DMS 273 (cell line): ENCODE data around the gene CLDND1.
"Not testable (repeated sequence)": the region's sequence is repeated elsewhere in the genome, so short reads cannot be mapped to it uniquely, and the experiment has no call there.

ENCODE experiments used
- DNase-seq: peaks from one replicate; lab custom pipeline; 2025; ENCODE audit not compliant: unreplicated experiment; lab: John Stamatoyannopoulos, UW

Gene CLDND1

DNA sequence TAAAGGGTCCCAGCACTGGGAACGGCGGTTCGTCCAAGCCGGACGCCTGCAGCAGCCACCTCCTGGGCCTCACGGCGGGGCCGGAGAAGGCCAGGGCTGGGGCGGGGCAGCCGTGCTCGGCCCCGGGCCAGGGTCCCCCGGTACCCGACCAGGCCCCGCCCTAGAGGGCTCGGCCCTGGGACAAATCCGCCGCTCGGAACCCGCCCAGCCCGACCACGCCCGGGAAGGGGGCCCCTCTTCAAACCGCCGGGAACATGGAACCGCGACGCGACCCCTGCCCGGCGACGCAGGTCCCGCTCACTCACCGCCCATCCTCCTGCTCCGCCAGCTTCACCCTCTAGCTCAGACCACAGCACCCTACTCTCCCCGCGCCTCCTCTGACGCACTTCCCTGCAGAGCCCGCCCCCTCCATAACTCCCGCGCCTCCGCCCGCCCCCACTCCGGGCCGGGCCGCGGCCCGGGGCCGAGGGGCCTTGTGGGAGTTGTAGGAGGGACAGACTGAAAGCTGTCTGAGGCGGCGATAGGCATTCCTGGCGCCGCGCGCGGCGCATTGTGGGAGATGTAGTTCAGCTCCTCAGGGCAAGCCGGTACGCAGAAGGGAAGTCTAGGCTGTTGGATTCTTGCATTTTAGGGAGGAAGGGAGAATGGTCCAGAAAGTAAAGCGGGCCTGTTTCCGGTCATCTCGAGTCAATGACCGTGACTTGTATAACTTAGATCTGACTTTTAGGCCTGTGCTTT, at the start of gene CLDND1:
Gene CLDND1, minus strand, starts transcription at position 359 of the 738 bp plus-strand sequence. CDS start 1,478 bp downstream, outside the sequence.
- DNase-seq, result peak; percentile 100

DNA sequence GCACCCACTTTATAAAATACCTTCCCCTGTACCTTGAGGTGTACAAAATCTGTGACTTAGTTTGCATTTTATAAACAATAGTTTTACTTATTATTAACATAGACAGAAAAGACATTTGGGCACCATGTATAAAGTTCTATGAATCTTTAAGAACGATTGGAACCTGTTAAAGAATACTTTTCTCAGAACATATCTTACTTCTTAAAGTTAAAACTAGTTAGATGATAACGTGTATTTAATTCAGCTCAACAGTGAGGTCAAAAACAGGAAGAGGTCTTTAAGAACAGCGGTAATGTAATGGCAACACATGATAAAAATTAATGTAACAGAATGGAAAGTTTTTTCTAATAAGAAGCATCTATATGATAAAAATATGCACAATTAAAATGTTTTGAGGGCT, 45.7 kb upstream of the CLDND1 start:
- no peak for DNase-seq

DNA sequence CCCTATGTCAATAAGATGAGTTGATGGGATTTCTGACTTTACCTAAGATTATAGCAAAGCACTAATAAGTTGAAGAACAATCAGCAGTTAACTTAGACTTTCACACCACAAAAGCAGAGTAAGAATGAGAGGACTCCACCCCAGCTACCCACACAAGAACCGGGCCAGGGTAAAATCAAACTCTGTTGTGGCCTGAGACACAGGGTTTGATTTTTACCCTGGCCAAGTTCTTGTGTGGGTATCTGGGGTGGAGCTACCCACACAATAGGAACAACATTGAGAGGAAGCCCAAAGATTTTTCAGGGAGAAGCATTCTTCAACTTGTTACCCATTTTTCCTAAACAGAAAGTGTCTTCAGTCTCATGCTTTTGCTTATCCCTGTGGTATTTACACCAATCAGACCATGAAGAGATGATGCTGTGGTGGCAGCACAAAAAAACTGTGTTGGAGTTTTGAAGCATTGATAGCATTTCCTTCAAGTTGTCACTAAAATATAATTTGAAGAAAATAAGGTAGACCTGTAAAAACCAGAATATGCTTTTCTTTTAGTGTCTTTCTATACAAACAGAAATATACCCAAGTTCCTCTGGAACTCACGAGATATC, 45.1 kb upstream of the CLDND1 start:
- DNase-seq, result no peak

DNA sequence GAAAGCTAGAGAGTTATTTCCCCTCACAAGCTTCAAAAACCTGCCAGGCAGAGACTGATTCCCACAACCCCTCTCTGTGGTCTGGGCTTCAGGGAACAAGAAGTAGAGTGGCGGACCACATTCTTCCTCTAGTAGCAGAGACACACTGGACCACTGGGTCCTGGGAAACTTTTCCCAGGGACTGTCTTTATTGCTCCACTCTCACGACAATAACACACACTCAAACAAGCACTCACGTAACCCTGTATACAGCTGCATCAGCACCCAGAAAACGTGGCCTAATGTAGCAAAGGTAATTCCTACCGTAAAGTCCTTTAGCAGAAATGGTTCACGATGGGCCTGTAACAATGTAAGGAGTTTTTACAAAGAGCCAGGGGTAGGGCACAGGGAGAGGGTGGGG, 43.1 kb upstream of the CLDND1 start:
- no peak for DNase-seq

DNA sequence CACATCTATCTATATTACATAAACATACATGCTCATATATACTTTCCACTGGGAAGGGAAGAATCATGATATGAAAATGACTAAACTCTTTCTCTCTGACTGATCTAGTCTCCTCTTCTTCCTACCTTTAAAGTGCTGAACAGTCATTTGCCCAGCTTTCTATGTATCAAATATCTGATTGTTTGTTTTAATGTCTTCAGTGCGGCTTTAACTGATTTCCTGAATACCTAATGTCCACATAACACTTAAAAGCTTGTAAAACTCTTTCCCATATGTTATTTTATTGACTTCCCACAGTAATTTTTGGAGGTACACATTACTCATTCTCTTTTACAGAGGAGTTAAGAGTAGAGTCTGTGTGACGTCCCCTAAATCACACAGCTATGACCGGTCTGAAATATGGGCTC, 42.5 kb upstream of the CLDND1 start:
- DNase-seq, result peak; percentile 23

DNA sequence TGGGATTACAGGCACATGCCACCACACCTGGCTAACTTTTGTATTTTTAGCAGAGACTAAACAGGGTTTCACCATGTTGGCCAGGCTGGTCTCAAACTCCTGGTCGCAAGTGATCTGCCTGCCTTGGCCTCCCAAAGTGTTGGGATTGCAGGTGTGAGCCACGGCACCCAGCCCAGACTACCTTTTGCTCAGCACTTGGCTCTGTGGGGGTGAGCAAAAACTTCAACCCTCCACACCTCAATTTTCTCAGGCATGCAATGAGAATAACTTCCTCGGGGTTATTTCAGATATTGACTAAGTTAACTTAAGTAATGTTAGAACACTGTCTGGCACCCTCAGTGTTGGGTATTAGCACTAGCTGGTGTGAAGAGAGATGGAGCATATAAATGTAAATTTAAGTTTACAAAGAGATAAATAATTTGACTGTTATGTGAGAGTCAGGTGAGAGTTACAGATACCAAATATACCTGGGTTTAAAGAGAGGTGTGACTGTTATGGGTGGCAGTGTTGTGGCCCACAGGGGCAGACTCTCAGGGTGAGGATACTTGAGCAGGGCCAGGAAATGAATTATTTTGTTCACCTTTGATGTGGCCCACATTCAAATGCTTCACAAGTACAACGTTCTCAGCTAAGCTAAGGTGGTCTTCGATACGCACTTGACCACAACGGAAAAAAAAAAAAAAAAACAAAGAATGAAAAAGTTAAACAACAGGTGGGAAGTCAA, 41.7 kb upstream of the CLDND1 start:
- DNase-seq, result no peak

DNA sequence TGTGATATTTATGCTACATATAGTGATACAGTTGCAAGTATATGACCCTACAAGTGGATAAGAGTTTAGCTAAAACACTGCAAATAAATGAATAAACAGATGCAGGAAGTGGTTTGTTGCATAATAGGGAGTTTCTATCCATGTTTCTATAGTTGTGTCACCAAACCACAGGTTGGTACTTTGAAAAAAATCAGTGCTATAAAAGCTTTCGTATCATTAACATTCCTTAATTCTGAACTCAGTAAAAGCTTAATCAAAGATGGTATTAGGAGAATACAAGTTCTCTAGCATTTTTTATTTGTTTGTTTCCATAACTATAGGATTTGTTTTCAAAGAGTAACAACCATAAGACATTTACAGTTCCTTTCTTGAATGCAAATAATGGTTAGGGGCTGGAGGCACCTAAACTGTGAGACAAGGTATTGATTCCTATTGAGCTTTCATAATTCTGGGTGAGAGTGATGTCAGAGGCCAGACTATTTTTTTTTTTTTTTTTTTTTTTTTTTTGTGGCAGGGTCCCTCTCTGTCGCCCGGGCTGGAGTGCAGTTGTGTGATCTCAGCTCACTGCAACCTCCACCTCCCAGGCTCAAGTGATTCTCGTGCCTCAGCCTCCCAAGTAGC, 41.1 kb upstream of the CLDND1 start:
- no peak for DNase-seq

DNA sequence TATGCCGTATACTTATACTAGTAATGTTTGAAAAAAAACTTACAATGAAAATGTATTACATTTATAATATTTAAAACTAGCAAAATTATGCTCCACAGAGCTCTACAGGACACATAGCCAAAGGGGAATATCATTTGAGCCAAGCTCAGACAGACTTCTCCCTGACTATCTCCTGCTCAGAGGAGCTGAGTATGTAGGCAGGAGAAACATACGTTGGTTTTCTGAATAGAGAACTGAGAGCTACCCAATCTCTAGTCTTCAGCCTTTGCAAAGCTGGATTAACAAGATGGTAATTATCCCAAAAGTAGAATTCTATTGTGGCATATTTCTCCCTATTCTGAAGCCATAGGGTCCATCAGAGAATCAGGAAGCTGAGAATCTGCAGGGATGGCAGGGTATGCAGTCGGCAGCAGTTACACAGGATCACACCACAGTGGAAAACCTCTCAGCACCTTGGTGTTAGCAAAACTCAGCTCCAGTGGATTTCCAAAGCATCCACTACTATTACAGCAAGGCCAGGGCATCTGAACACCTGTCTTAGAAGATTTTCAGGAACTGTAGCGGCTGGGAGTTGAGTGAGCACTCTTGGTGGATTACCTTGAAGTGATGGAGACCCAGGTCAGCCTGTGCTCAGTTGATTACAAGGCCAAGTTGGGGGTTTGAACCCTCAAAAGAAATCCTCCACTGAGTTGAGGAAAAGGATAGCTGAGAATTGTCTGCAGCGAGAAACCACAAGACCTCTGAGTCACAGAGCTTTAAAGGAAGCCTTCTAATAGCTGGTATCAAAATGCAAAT, 39.2 kb upstream of the CLDND1 start:
- DNase-seq, result no peak

DNA sequence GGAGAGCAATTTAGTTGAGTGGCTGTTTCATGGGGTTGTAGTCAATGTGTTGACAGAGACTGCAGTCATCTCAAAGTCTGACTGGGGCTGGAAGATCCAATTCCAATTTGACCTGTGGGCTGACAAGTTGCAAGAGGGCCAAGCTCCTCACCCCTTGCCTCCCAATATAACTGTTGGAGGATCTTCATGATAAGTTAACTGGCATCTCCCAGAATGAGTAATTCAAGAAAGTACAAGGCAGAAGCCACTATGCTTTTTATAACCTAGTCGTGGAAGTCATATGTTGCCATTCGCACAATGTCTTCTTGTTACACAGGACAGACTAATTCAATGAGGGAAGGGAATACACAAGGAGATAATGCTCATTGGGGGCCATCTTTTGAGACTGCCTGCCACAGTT, 38.2 kb upstream of the CLDND1 start:
- no peak for DNase-seq

DNA sequence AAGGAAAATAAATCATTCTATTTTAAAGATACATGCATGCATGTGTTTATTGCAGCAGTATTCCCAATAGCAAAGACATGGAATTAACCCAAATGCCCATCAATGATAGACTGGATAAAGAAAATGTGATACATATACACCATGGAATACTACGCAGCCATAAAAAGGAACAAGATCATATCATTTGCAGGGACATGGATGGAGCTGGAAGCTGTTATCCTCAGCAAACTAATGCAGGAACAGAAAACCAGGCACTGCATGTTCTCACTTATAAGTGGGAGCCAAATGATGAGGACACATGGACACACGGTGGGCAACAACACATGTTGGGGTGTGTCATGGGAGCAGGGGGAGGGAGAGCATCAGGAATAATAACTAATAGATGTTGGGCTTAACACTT, 37.1 kb upstream of the CLDND1 start:
- DNase-seq, result not testable (repeated sequence)

DNA sequence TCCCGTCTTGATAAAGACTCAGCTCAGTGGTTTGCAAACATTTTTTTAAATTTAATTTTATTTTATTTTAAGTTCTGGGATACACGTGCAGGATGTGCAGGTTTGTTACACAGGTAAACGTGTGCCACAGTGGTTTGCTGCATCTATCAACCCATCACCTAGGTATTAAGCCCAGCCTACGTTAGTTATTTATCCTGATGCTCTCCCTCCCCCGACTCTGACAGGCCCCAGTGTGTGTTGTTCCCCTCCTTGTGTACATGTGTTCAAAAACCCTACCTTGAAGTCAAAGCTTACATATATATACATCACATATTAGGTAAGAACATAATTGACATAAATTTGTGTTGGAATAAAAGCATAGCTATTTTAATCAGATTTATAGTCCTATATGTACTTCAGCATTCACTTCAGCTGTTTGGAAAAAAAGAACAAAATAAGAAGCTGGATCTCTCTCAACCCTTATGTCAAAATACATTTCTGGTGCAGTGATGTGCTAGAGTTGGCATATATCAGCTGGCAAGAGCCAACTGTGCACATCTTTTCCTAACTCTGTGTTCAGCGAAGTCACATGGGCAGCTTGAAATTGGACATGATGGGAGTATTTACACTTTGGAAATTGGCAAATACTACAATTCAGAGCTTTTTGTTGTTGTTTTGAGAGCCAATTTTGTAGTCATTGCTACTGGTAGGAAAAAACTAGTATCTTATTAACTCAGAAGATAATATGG, 35.6 kb upstream of the CLDND1 start:
- no peak for DNase-seq

DNA sequence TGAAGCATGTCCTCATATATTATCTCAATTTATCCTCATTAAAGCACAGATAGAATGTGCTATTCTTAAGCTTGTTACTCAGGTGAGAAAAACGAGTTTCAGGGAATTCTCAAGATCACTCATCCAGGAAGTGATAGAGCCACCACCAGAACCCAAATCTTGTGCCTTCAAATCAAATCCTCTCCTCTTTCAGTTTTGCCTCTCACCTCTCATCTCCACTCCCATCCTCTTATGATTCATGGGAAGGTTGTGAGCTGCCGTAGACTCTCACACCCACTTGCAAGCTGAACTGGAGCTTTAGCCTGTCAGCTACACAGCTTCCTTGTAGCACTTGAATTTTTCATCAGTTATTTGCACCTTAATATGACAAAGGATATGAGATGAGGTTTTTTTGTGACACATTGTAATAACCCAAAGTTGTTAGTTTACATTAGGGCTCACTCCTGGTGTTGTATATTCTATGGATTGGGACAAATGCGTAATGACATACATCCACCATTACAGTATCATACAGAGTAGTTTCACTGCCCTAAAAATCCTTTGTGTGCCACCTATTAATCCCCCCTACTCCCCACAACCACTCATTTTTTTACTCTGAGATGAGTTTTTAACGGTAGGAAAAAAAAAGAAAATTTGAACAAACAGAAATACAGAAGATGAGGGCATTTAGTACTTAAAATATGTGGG, 34.8 kb upstream of the CLDND1 start:
- DNase-seq, result no peak

DNA sequence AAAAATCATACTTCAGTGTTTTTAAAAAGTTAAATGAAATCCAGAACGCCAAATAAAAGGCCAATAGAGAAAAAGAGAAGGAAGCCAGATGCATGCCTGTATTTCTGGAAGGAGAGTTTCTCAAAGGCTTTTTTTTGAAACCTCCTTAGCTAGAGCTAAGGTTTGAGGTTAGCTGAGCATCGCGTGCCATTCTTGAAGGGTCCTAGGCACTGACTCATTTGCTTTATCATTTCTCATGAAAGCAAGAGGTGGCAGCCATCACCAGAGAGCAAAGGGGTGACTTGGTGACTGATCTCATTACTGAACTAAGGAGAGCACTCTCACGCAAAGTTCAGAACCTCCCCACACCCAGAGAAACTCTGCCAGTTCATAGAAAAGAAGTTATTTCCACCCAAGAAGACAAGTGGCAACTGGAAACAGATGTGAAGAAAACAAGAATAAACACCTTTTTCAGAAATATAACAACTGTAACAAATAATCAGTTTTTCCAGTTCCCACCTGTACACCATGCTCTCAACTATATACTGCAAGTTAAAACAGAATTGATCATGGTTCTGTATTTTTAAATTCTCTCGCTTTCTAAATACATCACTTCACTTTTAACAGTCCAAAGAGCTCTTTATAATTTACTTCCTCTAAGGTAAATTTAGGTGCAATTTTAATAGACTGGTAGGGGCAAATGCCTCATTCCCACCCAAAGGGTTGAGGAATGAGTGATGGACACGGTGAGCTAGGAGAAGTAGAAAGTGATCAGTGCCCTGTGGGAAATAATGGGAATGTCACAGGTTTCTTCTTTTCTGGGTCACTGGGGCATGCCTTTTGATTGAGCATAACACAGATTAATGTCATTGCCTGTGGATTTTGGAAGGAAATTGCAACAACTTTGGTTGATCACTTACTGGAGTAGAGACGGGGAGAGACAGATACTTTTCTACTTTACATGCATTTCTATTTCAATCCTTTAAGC, 33.7 kb upstream of the CLDND1 start:
- DNase-seq, result no peak

DNA sequence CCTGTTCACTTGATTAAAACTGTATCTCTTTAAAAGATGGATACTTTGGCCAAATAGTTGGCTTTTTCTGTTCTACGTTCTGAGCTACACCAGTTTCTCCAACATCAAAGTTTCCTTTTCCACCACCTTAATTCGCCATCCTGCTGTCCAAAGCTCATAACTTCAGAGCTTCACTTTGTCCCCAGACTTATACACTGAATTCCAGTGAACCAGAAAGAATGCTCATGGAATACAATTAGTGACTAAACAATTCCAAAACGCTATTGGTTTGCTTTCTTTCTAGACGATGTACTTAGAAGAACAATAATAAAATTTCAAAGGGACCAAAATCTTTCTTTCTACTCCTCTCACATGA, 32.3 kb upstream of the CLDND1 start:
- no peak for DNase-seq

DNA sequence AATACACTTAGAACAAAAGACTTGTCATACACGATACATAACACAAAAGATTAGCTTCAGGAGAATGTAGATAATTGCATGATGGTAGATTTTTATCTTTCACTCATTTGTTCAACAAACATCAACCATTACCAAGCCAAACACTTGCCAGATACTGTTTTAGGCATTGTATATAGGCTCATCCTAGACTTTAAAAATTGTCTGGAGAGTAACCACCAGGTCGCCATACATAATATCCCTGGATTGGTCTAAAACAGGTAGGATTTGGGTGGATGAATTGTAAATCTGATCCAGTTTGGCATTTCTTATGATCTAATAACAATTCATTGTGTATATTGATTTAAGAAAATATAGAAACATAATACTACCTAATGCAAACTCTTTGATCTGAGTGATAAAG, 31.9 kb upstream of the CLDND1 start:
- no peak for DNase-seq

DNA sequence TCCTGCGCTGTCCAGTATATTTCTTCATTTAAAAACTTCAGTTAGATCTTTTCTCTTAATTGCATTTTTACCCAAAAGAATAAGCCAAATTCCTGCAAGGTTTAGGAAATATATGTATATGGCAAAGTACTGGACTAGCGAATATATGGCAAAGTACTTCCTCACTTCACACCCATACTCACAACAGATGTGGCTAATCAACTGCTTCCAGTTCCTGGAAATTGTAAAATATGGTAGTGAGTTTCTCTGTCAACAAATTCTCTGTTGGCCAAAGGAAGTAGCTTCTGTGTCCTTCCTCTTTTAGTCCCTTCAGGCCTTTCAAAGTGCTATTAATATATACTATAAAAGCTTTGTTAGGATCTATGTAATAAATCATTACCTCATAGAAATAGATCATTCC, 31.1 kb upstream of the CLDND1 start:
- no peak for DNase-seq

DNA sequence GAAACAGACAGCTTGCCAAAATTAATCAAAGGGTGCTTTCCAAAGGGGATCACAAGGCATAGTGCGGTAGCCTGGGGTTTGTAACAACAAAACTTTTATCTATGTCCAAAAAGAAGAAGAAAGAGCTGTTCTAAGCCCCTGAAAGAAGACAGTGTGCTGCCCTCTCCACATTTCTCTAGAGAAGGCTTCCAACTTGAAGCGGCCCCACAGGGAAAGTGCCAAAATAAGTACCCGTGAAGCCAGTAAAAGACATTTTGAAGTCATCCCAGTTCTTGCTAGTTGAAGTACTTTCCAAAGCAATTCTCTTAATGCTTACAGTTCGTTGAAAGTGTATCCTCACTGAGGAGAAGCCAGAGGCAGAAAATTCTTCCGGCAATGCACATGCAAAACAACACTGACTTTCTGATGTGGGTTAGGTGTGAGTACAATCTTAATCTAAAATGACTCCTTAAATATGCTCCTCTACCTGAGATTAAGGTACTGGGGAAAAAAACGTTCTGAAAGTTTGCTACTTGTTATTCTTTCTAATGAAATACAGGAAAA, 30.4 kb upstream of the CLDND1 start:
- DNase-seq, result no peak

DNA sequence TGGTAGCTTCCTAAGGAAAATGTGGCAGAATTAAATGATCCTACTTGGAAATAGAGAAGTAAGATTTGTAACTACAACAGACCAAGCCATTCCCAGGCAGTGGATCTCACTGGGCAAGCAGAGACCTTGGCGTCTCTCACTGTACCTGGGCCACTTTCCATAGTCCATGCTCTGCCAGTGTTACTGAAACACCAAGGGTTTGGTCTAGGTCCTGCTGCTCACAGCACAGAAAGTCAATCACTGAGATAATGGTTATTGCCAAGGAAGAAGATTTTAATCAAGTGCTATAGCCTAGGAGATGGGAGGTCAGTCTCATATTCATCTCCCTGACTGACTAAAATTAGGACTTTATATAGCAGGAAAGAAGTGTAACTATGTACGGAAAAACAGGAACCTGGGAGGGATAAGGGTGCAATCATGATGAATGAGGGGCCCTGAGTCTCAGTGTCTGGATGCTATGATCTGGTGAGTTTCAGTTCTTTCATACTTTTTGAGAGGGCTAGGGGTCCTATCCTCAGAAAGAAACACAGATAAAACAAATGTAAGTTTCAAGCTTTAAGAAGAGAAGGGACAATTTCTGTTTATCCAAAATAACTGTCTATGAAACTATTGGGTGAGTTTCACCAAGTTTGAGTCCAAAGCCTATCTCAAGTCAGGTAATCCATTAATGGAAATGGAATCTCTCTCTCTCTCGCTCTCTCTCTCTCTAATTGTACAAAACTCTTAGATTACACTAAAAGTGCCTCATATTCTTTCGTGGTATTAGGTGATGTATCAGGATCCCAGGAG, 29.7 kb upstream of the CLDND1 start:
- no peak for DNase-seq
